Neutrophil (primary cell): Measurements from ENCODE around the gene DGCR2.

ENCODE experiments used
- H3K27ac ChIP-seq: fragments of 200-600 bp; sonication (generic); 2 replicates; pipeline ENCODE4 v1.5.1; 2016; ENCODE audit warnings: mild to moderate bottlenecking, moderate library complexity
- H3K27me3 ChIP-seq: fragments of 200-600 bp; sonication (generic); 2 replicates; pipeline ENCODE4 v1.6.0; 2016; ENCODE audit warnings: mild to moderate bottlenecking
- H3K36me3 ChIP-seq: fragments of 200-600 bp; sonication (generic); 2 replicates; pipeline ENCODE4 v1.5.1; 2017
- H3K4me1 ChIP-seq, 2 experiments: fragments of 200-600 bp in 1 of 2; sonication (generic) in 1 of 2; 1 replicate in 1 of 2; 2 replicates in 1 of 2; pipeline versions ENCODE4 v1.5.1 to v1.6.1; 2013 to 2016; ENCODE audit warnings: low read depth in 1 of 2, low read length in 1 of 2, mild to moderate bottlenecking in 1 of 2, moderate library complexity in 1 of 2; ENCODE audit not compliant: control insufficient read depth in 1 of 2, insufficient read depth in 1 of 2
- H3K4me3 ChIP-seq, 2 experiments: fragments of 200-600 bp in 1 of 2; sonication (generic) in 1 of 2; 1 replicate in 1 of 2; 2 replicates in 1 of 2; pipeline ENCODE4 v1.5.1; 2013 to 2016; ENCODE audit warnings: low read depth in 1 of 2, low read length in 1 of 2, mild to moderate bottlenecking in 1 of 2, moderate library complexity in 1 of 2
- H3K9me3 ChIP-seq: fragments of 200-600 bp; sonication (generic); 2 replicates; pipeline ENCODE4 v1.5.1; 2016
- TF ChIP-seq, protein P1 (sequence below): fragments of 200-600 bp; sonication (generic); IDR thresholded peaks from 2 replicates; pipeline ENCODE4 v1.5.1; 2016; ENCODE audit warnings: antibody characterized with exemption

The DGCR2 gene

DNA sequence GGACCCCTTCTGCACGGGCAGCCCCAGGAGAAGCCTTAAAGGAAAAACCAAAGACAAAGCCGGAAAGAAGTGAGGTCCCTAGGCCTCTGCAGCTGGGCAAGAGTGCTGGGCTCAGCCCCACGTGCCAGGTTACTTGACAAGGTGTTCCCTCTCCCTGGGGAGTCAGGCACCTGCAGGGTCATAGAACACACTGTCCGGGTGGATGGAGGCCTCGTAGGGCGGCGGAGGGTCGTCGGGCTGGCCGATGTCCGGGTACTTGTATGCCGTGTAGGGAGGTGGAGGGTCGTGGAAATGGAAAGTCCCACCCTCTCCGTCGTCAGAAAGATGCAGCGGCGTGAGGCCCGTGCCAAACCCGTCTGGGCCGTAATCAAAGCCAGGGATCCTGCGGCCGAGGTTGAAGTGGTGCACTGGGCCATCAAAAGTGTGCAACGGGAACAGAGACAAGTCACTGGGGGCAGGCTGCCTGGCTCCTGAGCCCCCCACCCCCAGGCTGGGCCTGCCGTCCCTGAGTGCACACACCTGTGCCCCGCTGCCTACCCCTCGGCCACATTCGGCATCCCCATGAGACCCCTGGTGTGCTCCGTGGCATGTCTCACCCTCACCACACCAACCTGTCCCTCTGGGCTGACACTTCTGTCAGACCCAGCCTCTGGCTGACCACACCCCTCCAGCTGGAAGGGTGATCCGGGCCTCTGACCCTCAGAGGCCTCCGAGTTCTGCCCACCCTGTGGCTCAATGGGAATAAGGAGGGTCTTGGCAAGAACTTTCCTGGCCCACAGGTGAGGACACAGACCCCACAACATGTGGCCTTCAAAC lies 81.1 kb downstream of the DGCR2 start:
- H3K4me1 ChIP-seq = no peaks in the 10 kb centered on the region
- no peak overlapping the region for H3K27ac ChIP-seq
- TF ChIP-seq, protein P1, sequence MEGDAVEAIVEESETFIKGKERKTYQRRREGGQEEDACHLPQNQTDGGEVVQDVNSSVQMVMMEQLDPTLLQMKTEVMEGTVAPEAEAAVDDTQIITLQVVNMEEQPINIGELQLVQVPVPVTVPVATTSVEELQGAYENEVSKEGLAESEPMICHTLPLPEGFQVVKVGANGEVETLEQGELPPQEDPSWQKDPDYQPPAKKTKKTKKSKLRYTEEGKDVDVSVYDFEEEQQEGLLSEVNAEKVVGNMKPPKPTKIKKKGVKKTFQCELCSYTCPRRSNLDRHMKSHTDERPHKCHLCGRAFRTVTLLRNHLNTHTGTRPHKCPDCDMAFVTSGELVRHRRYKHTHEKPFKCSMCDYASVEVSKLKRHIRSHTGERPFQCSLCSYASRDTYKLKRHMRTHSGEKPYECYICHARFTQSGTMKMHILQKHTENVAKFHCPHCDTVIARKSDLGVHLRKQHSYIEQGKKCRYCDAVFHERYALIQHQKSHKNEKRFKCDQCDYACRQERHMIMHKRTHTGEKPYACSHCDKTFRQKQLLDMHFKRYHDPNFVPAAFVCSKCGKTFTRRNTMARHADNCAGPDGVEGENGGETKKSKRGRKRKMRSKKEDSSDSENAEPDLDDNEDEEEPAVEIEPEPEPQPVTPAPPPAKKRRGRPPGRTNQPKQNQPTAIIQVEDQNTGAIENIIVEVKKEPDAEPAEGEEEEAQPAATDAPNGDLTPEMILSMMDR = no peak
- no peaks in the 10 kb centered on the region for H3K27me3 ChIP-seq
- H3K9me3 ChIP-seq = no peaks in the 10 kb centered on the region
- no peak overlapping the region for H3K4me3 ChIP-seq
- H3K36me3 ChIP-seq = peaks cover 99% of the 10 kb centered on the region

DNA sequence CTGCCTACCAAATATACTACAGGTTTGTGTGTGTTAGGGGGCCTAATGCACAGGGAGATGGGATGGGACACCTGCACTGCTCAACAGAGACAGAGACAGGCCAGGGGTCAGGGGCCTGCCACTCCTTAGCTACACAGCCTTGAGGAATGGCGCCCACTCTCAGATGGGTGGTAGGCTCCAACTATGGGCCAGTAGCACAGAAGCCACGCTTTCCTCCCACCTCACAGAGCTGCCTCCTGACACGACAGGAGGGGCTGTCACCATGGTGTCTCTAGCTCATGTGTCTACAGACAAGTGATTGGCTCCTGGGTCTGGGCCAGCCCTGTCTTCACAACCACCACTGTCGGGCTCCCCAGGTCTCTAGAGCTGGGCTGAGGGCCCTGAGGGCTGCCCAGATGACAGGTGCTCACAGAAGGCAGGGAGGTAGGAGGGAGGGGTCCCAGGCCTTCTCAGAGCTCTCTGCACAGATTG lies 81.8 kb downstream of the DGCR2 start:
- Histone ChIP-seq H3K4me3 (no peak overlapping the region), H3K27ac (no peak overlapping the region), H3K27me3 (no peaks in the 10 kb centered on the region), H3K9me3 (no peaks in the 10 kb centered on the region), H3K4me1 (no peaks in the 10 kb centered on the region), H3K36me3 (peaks cover 92% of the 10 kb centered on the region)
- TF ChIP-seq, protein P1 = no peak

GRCh38 chr22:19039796-19040280 lies 82.4 kb downstream of the DGCR2 start:
- Histone ChIP-seq H3K4me1 (no peaks in the 10 kb centered on the region), H3K27ac (no peak overlapping the region), H3K36me3 (peaks cover 86% of the 10 kb centered on the region), H3K4me3 (no peak overlapping the region), H3K9me3 (no peaks in the 10 kb centered on the region), H3K27me3 (no peaks in the 10 kb centered on the region)
- TF ChIP-seq, protein P1 = no peak

- Histone ChIP-seq H3K36me3 (peaks cover 82% of the 10 kb centered on the region), H3K4me1 (no peaks in the 10 kb centered on the region), H3K27ac (no peak overlapping the region), H3K9me3 (no peaks in the 10 kb centered on the region), H3K4me3 (no peak overlapping the region), H3K27me3 (no peaks in the 10 kb centered on the region)
- TF ChIP-seq, protein P1 = no peak
Observed at GRCh38 chr22:19039448-19039780, 82.8 kb downstream of the DGCR2 start.

DNA sequence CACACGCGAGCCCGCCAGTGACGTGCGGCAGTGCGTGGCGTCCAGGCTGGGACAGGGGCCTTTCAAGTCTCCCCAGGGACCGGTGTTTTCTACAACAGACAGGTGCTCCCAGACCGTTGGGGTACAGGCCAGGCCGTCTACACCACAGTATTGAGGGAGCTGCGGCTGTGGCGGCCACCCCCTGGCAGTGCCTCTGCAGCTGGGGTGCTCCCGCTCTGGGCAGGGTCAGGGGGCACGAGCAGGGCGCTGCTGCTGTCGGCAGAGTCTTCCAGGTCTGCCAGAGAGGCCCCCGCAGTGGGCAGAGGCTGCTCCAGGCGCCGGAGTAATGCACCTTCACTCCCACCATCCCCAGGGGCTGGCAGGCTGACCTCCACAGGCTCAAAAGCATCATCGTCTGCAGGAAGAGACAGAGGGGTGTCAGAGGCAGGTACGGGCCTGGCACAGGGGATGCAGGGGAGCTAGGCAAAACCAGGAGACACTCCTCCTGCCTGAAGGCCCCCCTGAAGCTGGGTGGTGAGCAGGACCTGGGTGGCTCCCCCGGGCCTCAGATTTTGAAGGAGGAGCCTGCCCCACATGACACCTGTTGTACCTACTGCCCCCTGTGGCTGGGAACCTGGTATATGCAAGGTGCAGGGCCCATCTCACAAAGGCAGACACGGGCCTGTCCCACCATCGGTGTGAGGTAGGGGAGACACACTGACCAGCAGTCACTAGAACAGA lies 83.3 kb downstream of the DGCR2 start:
- Histone ChIP-seq H3K4me3 (no peak overlapping the region), H3K9me3 (no peaks in the 10 kb centered on the region), H3K27me3 (no peaks in the 10 kb centered on the region), H3K27ac (no peak overlapping the region), H3K4me1 (no peaks in the 10 kb centered on the region), H3K36me3 (peaks cover 77% of the 10 kb centered on the region)
- TF ChIP-seq, protein P1 = no peak
